ENCODE data around the gene NCS1.
A peak's percentile ranks its signal among the peaks of the same experiment; 100 is the strongest.

Gene NCS1

GRCh38 chr9:130240410-130241197, 68.4 kb downstream of the NCS1 start:
- Histone ChIP-seq H3K9me3 (ENCODE audit: low read depth, low read length) (no peaks in the 10 kb centered on the region), H3K9ac (ENCODE audit: insufficient read length) (no peak overlapping the region), H3K4me3 (no peak overlapping the region), H3K36me3 (ENCODE audit: insufficient read depth, low read length) (no peaks in the 10 kb centered on the region), H3K27ac (peak overlapping the region; percentile 81)
- TF ChIP-seq FOXP2 (optimal IDR thresholded peaks at IDR 0.05; ENCODE audit: control extremely low read depth, extremely low read length, insufficient read depth): no peak
- TF ChIP-seq EZH2 (IDR thresholded peaks at IDR 0.05): no peak
- no peak for TF ChIP-seq POLR2AphosphoS5 (IDR thresholded peaks at IDR 0.05; ENCODE audit: borderline replicate concordance, low read depth, low read length)
- peak; percentile 67 for DNase-seq (ENCODE audit: low read depth, low spot score)

- no peaks in the 10 kb centered on the region for H3K9me3 ChIP-seq (ENCODE audit: low read depth, low read length)
- no peak overlapping the region for H3K27ac ChIP-seq
- no peak overlapping the region for H3K4me3 ChIP-seq
- no peak for DNase-seq (ENCODE audit: low read depth, low spot score)
- no peaks in the 10 kb centered on the region for H3K36me3 ChIP-seq (ENCODE audit: insufficient read depth, low read length)
- no peak overlapping the region for H3K9ac ChIP-seq (ENCODE audit: insufficient read length)
- no peak for TF ChIP-seq FOXP2 (optimal IDR thresholded peaks at IDR 0.05; ENCODE audit: control extremely low read depth, extremely low read length, insufficient read depth)
- no peak for TF ChIP-seq POLR2AphosphoS5 (IDR thresholded peaks at IDR 0.05; ENCODE audit: borderline replicate concordance, low read depth, low read length)
- TF ChIP-seq EZH2 (IDR thresholded peaks at IDR 0.05): no peak
Observed at GRCh38 chr9:130241198-130241535, 69.0 kb downstream of the NCS1 start.

DNA sequence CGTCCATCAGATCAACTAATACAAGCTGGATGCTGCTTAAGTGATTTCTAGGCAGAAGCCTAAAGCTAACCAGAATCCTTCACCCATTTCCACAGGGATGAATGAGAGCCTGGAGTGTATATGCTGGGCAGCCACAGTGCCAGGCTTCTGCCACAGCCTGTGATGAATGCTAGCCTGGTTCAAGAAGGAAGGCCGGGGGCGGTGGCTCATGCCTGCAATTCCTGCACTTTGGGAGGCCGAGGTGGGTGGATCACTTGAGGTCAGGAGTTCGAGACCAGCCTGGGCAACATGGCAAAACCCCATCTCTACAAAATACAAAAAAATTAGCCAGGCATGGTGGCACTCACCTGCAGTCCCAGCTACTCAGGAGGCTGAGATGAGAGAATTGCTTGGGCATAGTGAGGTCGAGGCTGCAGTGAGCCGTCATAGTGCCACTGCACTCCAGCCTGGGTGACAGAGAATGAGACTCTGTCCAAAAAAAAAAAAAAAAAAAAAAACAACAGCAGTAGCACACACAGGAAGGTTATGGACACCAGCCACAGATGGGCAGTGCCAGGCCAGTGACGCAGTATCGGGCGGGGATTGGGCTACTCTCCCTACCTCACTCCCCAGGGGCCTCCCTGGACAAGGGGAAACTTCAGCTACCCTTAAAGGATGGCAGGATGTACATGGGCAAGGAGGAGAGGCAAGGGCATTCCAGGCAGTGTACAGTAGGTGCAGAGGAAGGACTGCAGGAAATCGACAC, 70.2 kb downstream of the NCS1 start:
- Histone ChIP-seq H3K9ac (ENCODE audit: insufficient read length) (no peak overlapping the region), H3K4me3 (no peak overlapping the region), H3K36me3 (ENCODE audit: insufficient read depth, low read length) (no peaks in the 10 kb centered on the region), H3K9me3 (ENCODE audit: low read depth, low read length) (no peaks in the 10 kb centered on the region), H3K27ac (no peak overlapping the region)
- TF ChIP-seq POLR2AphosphoS5 (IDR thresholded peaks at IDR 0.05; ENCODE audit: borderline replicate concordance, low read depth, low read length) (no peak), FOXP2 (optimal IDR thresholded peaks at IDR 0.05; ENCODE audit: control extremely low read depth, extremely low read length, insufficient read depth) (no peak), EZH2 (IDR thresholded peaks at IDR 0.05) (no peak)
- DNase-seq (ENCODE audit: low read depth, low spot score): no peak

DNA sequence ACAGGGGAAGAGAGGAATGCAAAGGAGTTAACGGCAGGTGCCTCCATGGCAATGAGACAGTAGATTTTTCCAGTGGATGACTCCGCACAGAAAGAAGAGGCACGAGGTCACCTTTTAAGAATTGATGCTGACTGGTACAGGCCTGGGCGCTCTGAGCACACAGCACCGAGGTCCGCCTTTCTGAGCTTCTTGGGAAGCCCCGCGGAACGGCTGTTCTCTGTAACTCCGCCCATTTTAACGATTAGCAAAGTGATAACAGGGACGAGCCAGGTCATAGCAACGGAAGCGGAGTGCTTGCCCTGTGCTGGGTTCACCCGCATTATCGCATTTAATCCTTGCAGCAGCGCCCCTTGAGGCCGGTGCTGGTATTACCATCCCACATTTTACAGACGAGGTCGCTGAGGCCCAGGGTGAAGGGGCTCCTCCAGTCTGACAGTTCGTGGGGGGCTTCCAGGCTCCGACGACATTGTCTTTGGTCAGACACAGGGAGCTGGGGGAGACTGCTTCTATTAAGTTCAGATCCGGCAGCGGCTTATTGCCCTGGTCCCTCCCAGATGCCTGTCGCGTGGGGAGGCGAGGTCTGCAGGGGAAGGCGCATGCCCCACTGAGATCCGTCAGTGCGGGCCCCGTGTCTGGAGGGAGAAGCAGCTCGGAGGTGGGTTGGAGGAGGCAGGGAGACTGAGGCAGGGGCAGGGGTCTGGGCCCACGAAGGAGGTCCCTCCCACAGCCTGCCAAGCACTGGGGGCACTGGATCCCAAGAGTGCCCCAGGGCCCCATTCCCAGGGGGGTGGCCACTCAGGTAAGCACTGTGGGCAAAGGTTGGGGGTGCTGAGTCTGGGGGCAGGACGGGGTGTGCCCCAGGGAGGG, 71.0 kb downstream of the NCS1 start:
- TF ChIP-seq EZH2 (IDR thresholded peaks at IDR 0.05) (no peak), POLR2AphosphoS5 (IDR thresholded peaks at IDR 0.05; ENCODE audit: borderline replicate concordance, low read depth, low read length) (no peak), FOXP2 (optimal IDR thresholded peaks at IDR 0.05; ENCODE audit: control extremely low read depth, extremely low read length, insufficient read depth) (no peak)
- H3K36me3 ChIP-seq (ENCODE audit: insufficient read depth, low read length): no peaks in the 10 kb centered on the region
- no peak overlapping the region for H3K27ac ChIP-seq
- no peaks in the 10 kb centered on the region for H3K9me3 ChIP-seq (ENCODE audit: low read depth, low read length)
- H3K4me3 ChIP-seq: peak overlapping the region; percentile 1; the same call in 1 of the 2 replicates
- H3K9ac ChIP-seq (ENCODE audit: insufficient read length): no peak overlapping the region
- no peak for DNase-seq (ENCODE audit: low read depth, low spot score)

DNA sequence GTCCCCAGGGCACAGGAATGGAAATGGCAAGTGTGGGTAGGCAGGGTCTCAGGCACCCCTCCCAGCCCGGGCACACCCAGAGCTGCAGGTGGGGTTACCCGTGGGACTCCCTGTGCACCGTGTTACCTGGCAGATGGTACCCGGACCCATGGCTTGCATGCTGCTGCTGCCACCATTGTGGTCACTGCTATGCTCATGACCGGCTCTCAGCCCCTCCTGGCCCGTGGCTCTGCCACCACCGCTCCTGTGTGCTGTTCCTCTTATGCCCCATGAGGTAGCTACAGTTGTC, 71.6 kb downstream of the NCS1 start:
- no peaks in the 10 kb centered on the region for H3K36me3 ChIP-seq (ENCODE audit: insufficient read depth, low read length)
- TF ChIP-seq FOXP2 (optimal IDR thresholded peaks at IDR 0.05; ENCODE audit: control extremely low read depth, extremely low read length, insufficient read depth) (no peak), EZH2 (IDR thresholded peaks at IDR 0.05) (no peak), POLR2AphosphoS5 (IDR thresholded peaks at IDR 0.05; ENCODE audit: borderline replicate concordance, low read depth, low read length) (no peak)
- no peak for DNase-seq (ENCODE audit: low read depth, low spot score)

GRCh38 chr9:130244548-130245165, 72.5 kb downstream of the NCS1 start:
- Histone ChIP-seq H3K36me3 (ENCODE audit: insufficient read depth, low read length) (no peaks in the 10 kb centered on the region), H3K27ac (no peak overlapping the region), H3K4me3 (no peak overlapping the region), H3K9me3 (ENCODE audit: low read depth, low read length) (no peaks in the 10 kb centered on the region), H3K9ac (ENCODE audit: insufficient read length) (no peak overlapping the region)
- TF ChIP-seq POLR2AphosphoS5 (IDR thresholded peaks at IDR 0.05; ENCODE audit: borderline replicate concordance, low read depth, low read length): no peak
- no peak for TF ChIP-seq EZH2 (IDR thresholded peaks at IDR 0.05)
- TF ChIP-seq FOXP2 (optimal IDR thresholded peaks at IDR 0.05; ENCODE audit: control extremely low read depth, extremely low read length, insufficient read depth): no peak
- DNase-seq (ENCODE audit: low read depth, low spot score): no peak

More for the DNA sequence above, 71.6 kb downstream of the NCS1 start:
- no peak overlapping the region for H3K4me3 ChIP-seq
- no peak overlapping the region for H3K27ac ChIP-seq
- H3K9me3 ChIP-seq (ENCODE audit: low read depth, low read length): no peaks in the 10 kb centered on the region
- H3K9ac ChIP-seq (ENCODE audit: insufficient read length): no peak overlapping the region

GRCh38 chr9:130245474-130245873, 73.3 kb downstream of the NCS1 start:
- Histone ChIP-seq H3K9ac (ENCODE audit: insufficient read length) (no peak overlapping the region), H3K9me3 (ENCODE audit: low read depth, low read length) (no peaks in the 10 kb centered on the region), H3K4me3 (no peak overlapping the region), H3K27ac (no peak overlapping the region), H3K36me3 (ENCODE audit: insufficient read depth, low read length) (no peaks in the 10 kb centered on the region)
- DNase-seq (ENCODE audit: low read depth, low spot score): no peak
- TF ChIP-seq FOXP2 (optimal IDR thresholded peaks at IDR 0.05; ENCODE audit: control extremely low read depth, extremely low read length, insufficient read depth) (no peak), POLR2AphosphoS5 (IDR thresholded peaks at IDR 0.05; ENCODE audit: borderline replicate concordance, low read depth, low read length) (no peak), EZH2 (IDR thresholded peaks at IDR 0.05) (no peak)

GRCh38 chr9:130246126-130246525, 73.9 kb downstream of the NCS1 start:
- TF ChIP-seq EZH2 (IDR thresholded peaks at IDR 0.05) (no peak), POLR2AphosphoS5 (IDR thresholded peaks at IDR 0.05; ENCODE audit: borderline replicate concordance, low read depth, low read length) (no peak), FOXP2 (optimal IDR thresholded peaks at IDR 0.05; ENCODE audit: control extremely low read depth, extremely low read length, insufficient read depth) (no peak)

More at GRCh38 chr9:130246126-130246525, 73.9 kb downstream of the NCS1 start:
- Histone ChIP-seq H3K4me3 (no peak overlapping the region), H3K9me3 (ENCODE audit: low read depth, low read length) (no peaks in the 10 kb centered on the region), H3K9ac (ENCODE audit: insufficient read length) (no peak overlapping the region), H3K27ac (no peak overlapping the region), H3K36me3 (ENCODE audit: insufficient read depth, low read length) (no peaks in the 10 kb centered on the region)
- DNase-seq (ENCODE audit: low read depth, low spot score): no peak
